ENCODE data around the gene CMSS1. TPM values are rescaled to one million over a fixed set of nuclear protein-coding genes. Genes with fewer than 3 reads are reported as not detected.

The CMSS1 gene
- total and polyA plus RNA-seq, 3 donors from 2014 or later: 24.6 to 47.9 (median 24.9) TPM

- no peaks in the 10 kb centered on the region for H3K4me1 ChIP-seq
- intact Hi-C loops (cut with DNase I; ENCODE audit: low total_unique reads): no loop called here
- H3K27ac ChIP-seq: no peak overlapping the region
- TF ChIP-seq CTCF (IDR thresholded peaks at IDR 0.05) (no peak), POLR2A (IDR thresholded peaks at IDR 0.05) (no peak)
- no peak overlapping the region for H3K4me3 ChIP-seq
- 97 to 98% methylated on average over 2 of the region's 2 CpGs for WGBS, 2 donors
- H3K36me3 ChIP-seq (ENCODE audit: low read depth, missing control alignments): no peaks in the 10 kb centered on the region
- DNase-seq: no peak
- no peaks in the 10 kb centered on the region for H3K9me3 ChIP-seq
- no peaks in the 10 kb centered on the region for H3K27me3 ChIP-seq
These were observed 165.0 kb downstream of the CMSS1 start for GRCh38 chr3:99982650-99983049.

- intact Hi-C loops (cut with DNase I; ENCODE audit: low total_unique reads): no loop called here
- Histone ChIP-seq H3K27me3 (no peaks in the 10 kb centered on the region), H3K27ac (no peak overlapping the region), H3K4me1 (no peaks in the 10 kb centered on the region), H3K36me3 (ENCODE audit: low read depth, missing control alignments) (no peaks in the 10 kb centered on the region), H3K4me3 (no peak overlapping the region), H3K9me3 (no peaks in the 10 kb centered on the region)
- DNase-seq: no peak
- TF ChIP-seq POLR2A (IDR thresholded peaks at IDR 0.05) (no peak), CTCF (IDR thresholded peaks at IDR 0.05) (no peak)
These were observed 166.5 kb downstream of the CMSS1 start for GRCh38 chr3:99984139-99984538.

- no peaks in the 10 kb centered on the region for H3K9me3 ChIP-seq
- H3K4me3 ChIP-seq: no peak overlapping the region
- no peaks in the 10 kb centered on the region for H3K4me1 ChIP-seq
- no peak for DNase-seq
- H3K36me3 ChIP-seq (ENCODE audit: low read depth, missing control alignments): no peaks in the 10 kb centered on the region
- H3K27ac ChIP-seq: no peak overlapping the region
- intact Hi-C loops (cut with DNase I; ENCODE audit: low total_unique reads): no loop called here
- no peaks in the 10 kb centered on the region for H3K27me3 ChIP-seq
- TF ChIP-seq CTCF (IDR thresholded peaks at IDR 0.05): no peak
- no peak for TF ChIP-seq POLR2A (IDR thresholded peaks at IDR 0.05)
- 82 to 91% methylated on average over 2 of the region's 2 CpGs for WGBS, 2 donors
These were observed 167.0 kb downstream of the CMSS1 start for GRCh38 chr3:99984668-99985067.

GRCh38 chr3:99990179-99990578, 172.5 kb downstream of the CMSS1 start:
- 86 to 97% methylated on average over 1 of the region's 1 CpG for WGBS, 2 donors
- intact Hi-C loops (cut with DNase I; ENCODE audit: low total_unique reads): no loop called here
- no peaks in the 10 kb centered on the region for H3K4me1 ChIP-seq

More at GRCh38 chr3:99990179-99990578, 172.5 kb downstream of the CMSS1 start:
- TF ChIP-seq CTCF (IDR thresholded peaks at IDR 0.05): no peak
- TF ChIP-seq POLR2A (IDR thresholded peaks at IDR 0.05): no peak
- Histone ChIP-seq H3K4me3 (no peak overlapping the region), H3K27me3 (no peaks in the 10 kb centered on the region), H3K36me3 (ENCODE audit: low read depth, missing control alignments) (no peaks in the 10 kb centered on the region), H3K9me3 (no peaks in the 10 kb centered on the region), H3K27ac (no peak overlapping the region)
- no peak for DNase-seq
